HepG2 (cell line): ENCODE results near the gene DNAJC1.
"Not testable (repeated sequence)": the region's sequence is repeated elsewhere in the genome, so short reads cannot be mapped to it uniquely, and the experiment has no call there.

ENCODE experiments used
- ARNTL ChIP-seq: sonication (generic); formaldehyde crosslinking; IDR thresholded peaks from 2 replicates; pipeline ENCODE4 v1.4.0; 2020; ENCODE audit warnings: mild to moderate bottlenecking, missing genetic modification reagents
- CHD2 ChIP-seq: IDR thresholded peaks from 2 replicates; pipeline ENCODE4 v1.6.1; 2011; ENCODE audit warnings: low read depth, low read length, improper control_type of control experiment
- CREB1 ChIP-seq, 2 experiments: fragments of 450-650 bp in 1 of 2; IDR thresholded peaks; 2 replicates each; pipeline ENCODE4 v1.6.1; 2016 to 2017; ENCODE audit warnings: control low read depth in 1 of 2, mild to moderate bottlenecking in 1 of 2, missing compliant biosample characterization in 1 of 2, missing genetic modification characterization in 1 of 2
- EZH2 ChIP-seq: conservative IDR thresholded peaks from 2 replicates; pipeline ENCODE4 v1.6.1; 2012; ENCODE audit warnings: mild to moderate bottlenecking, low read depth, low read length, moderate library complexity
- HDAC6 ChIP-seq: fragments of 200-600 bp; sonication (generic); IDR thresholded peaks from 2 replicates; pipeline ENCODE4 v1.7.0; 2017; ENCODE audit warnings: mild to moderate bottlenecking, antibody characterized with exemption, low read length, low read depth
- JUN ChIP-seq: sonication (generic); formaldehyde crosslinking; IDR thresholded peaks from 2 replicates; pipeline ENCODE4 v1.4.0; 2020; ENCODE audit warnings: mild to moderate bottlenecking, missing genetic modification reagents
- MAFK ChIP-seq, 2 experiments: IDR thresholded peaks in 1 of 2; conservative IDR thresholded peaks in 1 of 2; 2 replicates each; pipeline ENCODE4 v1.6.1; 2011; ENCODE audit warnings: improper control_type of control experiment in 2 of 2, low read length in 2 of 2
- POLR2AphosphoS5 ChIP-seq: IDR thresholded peaks from 2 replicates; pipeline ENCODE4 v1.6.1; 2012; ENCODE audit warnings: low read depth, low read length
- TFE3 ChIP-seq: IDR thresholded peaks from 2 replicates; pipeline ENCODE4 v1.6.1; 2016
- YY1 ChIP-seq: IDR thresholded peaks from 2 replicates; pipeline ENCODE4 v1.6.1; 2011; ENCODE audit warnings: low read length, low read depth, moderate library complexity, mild to moderate bottlenecking; ENCODE audit not compliant: insufficient read depth, insufficient replicate concordance
- ZBTB8A ChIP-seq: sonication (generic); formaldehyde crosslinking; IDR thresholded peaks from 2 replicates; pipeline ENCODE4 v1.4.0; 2020; ENCODE audit warnings: mild to moderate bottlenecking, low read depth, missing genetic modification reagents, borderline replicate concordance
- ZNF280B ChIP-seq: sonication (generic); formaldehyde crosslinking; IDR thresholded peaks from 2 replicates; pipeline ENCODE4 v1.5.0; 2020; ENCODE audit warnings: missing genetic modification reagents, mild to moderate bottlenecking, borderline replicate concordance
- ZNF790 ChIP-seq: sonication (generic); formaldehyde crosslinking; IDR thresholded peaks from 2 replicates; pipeline ENCODE4 v1.8.0; 2022; ENCODE audit warnings: missing genetic modification reagents, mild to moderate bottlenecking, borderline replicate concordance
- TF ChIP-seq, protein P1 (sequence below), 2 experiments: IDR thresholded peaks; 2 replicates each; pipeline ENCODE4 v1.6.1; 2011 to 2012; ENCODE audit warnings: low read length in 2 of 2, borderline replicate concordance in 1 of 2, low read depth in 1 of 2, mild to moderate bottlenecking in 1 of 2, moderate library complexity in 1 of 2

- TF ChIP-seq POLR2AphosphoS5; MAFK (conservative IDR thresholded peaks at IDR 0.05 in 1 of 2, IDR thresholded peaks at IDR 0.05 in 1 of 2; ENCODE audit: low read length in 2 of 2); JUN (CRISPR knock-in tag); HDAC6; ZNF790 (CRISPR knock-in tag); CHD2; ZBTB8A (CRISPR knock-in tag); ARNTL (CRISPR knock-in tag); ZNF280B; CREB1 (IDR thresholded peaks at IDR 0.05); CREB1 (CRISPR knock-in tag; IDR thresholded peaks at IDR 0.05); EZH2; YY1; TFE3 (CRISPR knock-in tag): not testable (repeated sequence)
- TF ChIP-seq, protein P1, sequence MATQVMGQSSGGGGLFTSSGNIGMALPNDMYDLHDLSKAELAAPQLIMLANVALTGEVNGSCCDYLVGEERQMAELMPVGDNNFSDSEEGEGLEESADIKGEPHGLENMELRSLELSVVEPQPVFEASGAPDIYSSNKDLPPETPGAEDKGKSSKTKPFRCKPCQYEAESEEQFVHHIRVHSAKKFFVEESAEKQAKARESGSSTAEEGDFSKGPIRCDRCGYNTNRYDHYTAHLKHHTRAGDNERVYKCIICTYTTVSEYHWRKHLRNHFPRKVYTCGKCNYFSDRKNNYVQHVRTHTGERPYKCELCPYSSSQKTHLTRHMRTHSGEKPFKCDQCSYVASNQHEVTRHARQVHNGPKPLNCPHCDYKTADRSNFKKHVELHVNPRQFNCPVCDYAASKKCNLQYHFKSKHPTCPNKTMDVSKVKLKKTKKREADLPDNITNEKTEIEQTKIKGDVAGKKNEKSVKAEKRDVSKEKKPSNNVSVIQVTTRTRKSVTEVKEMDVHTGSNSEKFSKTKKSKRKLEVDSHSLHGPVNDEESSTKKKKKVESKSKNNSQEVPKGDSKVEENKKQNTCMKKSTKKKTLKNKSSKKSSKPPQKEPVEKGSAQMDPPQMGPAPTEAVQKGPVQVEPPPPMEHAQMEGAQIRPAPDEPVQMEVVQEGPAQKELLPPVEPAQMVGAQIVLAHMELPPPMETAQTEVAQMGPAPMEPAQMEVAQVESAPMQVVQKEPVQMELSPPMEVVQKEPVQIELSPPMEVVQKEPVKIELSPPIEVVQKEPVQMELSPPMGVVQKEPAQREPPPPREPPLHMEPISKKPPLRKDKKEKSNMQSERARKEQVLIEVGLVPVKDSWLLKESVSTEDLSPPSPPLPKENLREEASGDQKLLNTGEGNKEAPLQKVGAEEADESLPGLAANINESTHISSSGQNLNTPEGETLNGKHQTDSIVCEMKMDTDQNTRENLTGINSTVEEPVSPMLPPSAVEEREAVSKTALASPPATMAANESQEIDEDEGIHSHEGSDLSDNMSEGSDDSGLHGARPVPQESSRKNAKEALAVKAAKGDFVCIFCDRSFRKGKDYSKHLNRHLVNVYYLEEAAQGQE (IDR thresholded peaks at IDR 0.05; ENCODE audit: borderline replicate concordance in 1 of 2, low read depth in 1 of 2, low read length in 2 of 2), result not testable (repeated sequence)
Observed at GRCh38 chr10:21818416-21818815, 185.1 kb downstream of the DNAJC1 start.
